ENCODE measurements around the gene MAGI2.

GRCh38 chr7:78345293-78345911 is 1108.1 kb downstream of the MAGI2 start:
- TF ChIP-seq POLR2AphosphoS5 (IDR thresholded peaks at IDR 0.05) (no peak), POLR2A (IDR thresholded peaks at IDR 0.05) (no peak), CTCF (IDR thresholded peaks at IDR 0.05) (no peak), EP300 (IDR thresholded peaks at IDR 0.05) (no peak)

Data from suprapubic skin (tissue), 4 donors.